ENCODE data around the gene DYNLT3. TPM values are rescaled to one million over a fixed set of nuclear protein-coding genes. Genes with fewer than 3 reads are reported as not detected.

DYNLT3 gene
- total and polyA plus RNA-seq, 2 of the 13 experiments (the other 11 are each of a cell fraction or from before 2014, with no cell fraction given): 5.4 to 6.1 TPM

GRCh38 chrX:37888010-37888409 is 40.6 kb upstream of the DYNLT3 start (continued):
- TF ChIP-seq ZBED4 (CRISPR knock-in tag; IDR thresholded peaks at IDR 0.05; ENCODE audit: borderline replicate concordance) (no peak), ZBTB37 (CRISPR knock-in tag; IDR thresholded peaks at IDR 0.05) (no peak), BRD4 (CRISPR knock-in tag; IDR thresholded peaks at IDR 0.05) (no peak), JARID2 (CRISPR knock-in tag; IDR thresholded peaks at IDR 0.05; ENCODE audit: insufficient replicate concordance) (no peak), PRDM15 (CRISPR knock-in tag; IDR thresholded peaks at IDR 0.05) (no peak), CEBPZ (IDR thresholded peaks at IDR 0.05; ENCODE audit: low read length) (no peak), NCOA2 (CRISPR knock-in tag; IDR thresholded peaks at IDR 0.05) (no peak)

All from HepG2 (cell line).